ENCODE results near the gene LYL1. TPM values are rescaled to one million over a fixed set of nuclear protein-coding genes. Genes with fewer than 3 reads are reported as not detected.

Gene LYL1
- total and polyA plus RNA-seq, 2 of the 13 experiments (the other 11 are each of a cell fraction or from before 2014, with no cell fraction given): 0.75 to 0.92 TPM

DNA sequence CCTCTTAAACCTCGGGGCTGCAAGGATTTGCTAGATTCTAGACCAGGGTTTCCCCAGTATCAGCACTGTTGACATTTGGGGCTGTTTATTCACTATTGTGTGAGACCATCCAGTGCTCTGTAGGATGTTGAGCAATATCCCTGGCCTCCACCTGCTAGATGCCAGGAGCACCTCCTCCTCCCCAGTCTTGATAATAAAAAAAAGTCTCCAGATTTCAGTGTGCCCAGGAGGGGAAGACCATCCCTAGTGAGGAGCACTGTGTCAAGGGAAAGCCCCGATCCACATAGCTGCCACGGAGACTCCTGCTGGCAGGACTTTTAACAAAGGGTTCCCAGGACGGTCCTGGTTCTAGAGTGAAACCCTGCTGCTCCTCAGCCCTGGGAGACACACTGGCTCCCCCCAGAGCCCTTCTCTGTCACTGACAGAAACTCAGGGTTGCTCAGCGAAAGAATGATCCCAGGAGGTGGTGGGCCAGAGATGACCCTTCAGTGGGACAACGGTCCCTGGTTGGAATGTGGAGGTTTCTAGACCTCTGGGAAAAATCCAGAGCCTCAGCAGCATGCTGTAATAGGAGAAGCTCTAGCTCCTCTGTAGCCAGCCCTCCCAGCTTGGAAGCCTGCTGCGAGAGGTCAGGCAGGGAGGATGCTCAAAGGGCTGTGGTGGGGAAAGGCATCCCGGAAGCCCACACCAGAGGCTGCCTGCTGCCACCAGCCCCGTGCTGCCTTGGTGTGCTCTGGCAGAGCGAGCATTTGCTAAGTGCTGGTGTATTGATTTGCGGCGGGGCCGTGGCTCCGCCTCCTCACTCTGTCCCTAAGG, 20.3 kb downstream of the LYL1 start:
- BruUV-seq (replicated peaks): no TSS peak
- DNase-seq (ENCODE audit: low spot score) (peak; percentile 52), ATAC-seq (peak; percentile 75), FAIRE-seq (peak; percentile 50)
- Histone ChIP-seq H4K20me1 (ENCODE audit: insufficient read depth, low read length) (no peaks in the 10 kb centered on the region), H2AFZ (ENCODE audit: low read length) (no peak overlapping the region), H3K9ac (ENCODE audit: insufficient read depth, low read depth, low read length) (no peak overlapping the region), H3K27me3 (ENCODE audit: control insufficient read depth in 1 of 2, insufficient read depth in 2 of 2, low read length in 2 of 2) (no peaks in the 10 kb centered on the region), H3K27ac (ENCODE audit: extremely low read length, insufficient read depth, low read length) (no peak overlapping the region), H3K36me3 (replicated peaks in 1 of 2; ENCODE audit: control insufficient read depth in 1 of 2, insufficient read depth in 2 of 2, low read length in 2 of 2) (peaks cover 10 to 40% of the 10 kb centered on the region in 2 experiments), H3K9me3 (ENCODE audit: low read length) (no peaks in the 10 kb centered on the region), H3K4me2 (ENCODE audit: low read depth, low read length) (no peak overlapping the region), H3K4me1 (ENCODE audit: insufficient read depth, low read length) (peaks cover 11% of the 10 kb centered on the region), H3K4me3 (replicated peaks in 1 of 3; ENCODE audit: insufficient read depth in 1 of 3, low read depth in 2 of 3, low read length in 3 of 3) (no peak overlapping the region), H3K79me2 (ENCODE audit: insufficient read depth, low read length) (no peaks in the 10 kb centered on the region)
- ChIA-PET POLR2A (interaction anchor here (0.6 kb wide), 1 partner anchor 99 kb away, joined by 3 read pairs; no protein-coding TSS in a partner anchor), CTCF (ENCODE audit: low intra/inter-chr PET ratio, low total read pairs) (interaction anchor here (0.9 to 1.4 kb wide), 2 partner anchors 105 to 117 kb away, joined by 5 to 8 read pairs; no protein-coding TSS in a partner anchor)
- intact Hi-C loops (cut with micrococcal nuclease; ENCODE audit: unreplicated experiment) (no loop called here), in situ Hi-C loops (cut with HindIII; ENCODE audit: extremely low pct_ligation_motif_present, low pct_unique_long_range_greater_than_20kb) (no loop called here)
- 85% methylated on average over 11 of the region's 14 CpGs for WGBS (ENCODE audit: low lambda C conversion rate)
- TF ChIP-seq CBX5 (CRISPR knock-in tag; IDR thresholded peaks at IDR 0.05; ENCODE audit: borderline replicate concordance): no peak
- TF ChIP-seq, protein P1, sequence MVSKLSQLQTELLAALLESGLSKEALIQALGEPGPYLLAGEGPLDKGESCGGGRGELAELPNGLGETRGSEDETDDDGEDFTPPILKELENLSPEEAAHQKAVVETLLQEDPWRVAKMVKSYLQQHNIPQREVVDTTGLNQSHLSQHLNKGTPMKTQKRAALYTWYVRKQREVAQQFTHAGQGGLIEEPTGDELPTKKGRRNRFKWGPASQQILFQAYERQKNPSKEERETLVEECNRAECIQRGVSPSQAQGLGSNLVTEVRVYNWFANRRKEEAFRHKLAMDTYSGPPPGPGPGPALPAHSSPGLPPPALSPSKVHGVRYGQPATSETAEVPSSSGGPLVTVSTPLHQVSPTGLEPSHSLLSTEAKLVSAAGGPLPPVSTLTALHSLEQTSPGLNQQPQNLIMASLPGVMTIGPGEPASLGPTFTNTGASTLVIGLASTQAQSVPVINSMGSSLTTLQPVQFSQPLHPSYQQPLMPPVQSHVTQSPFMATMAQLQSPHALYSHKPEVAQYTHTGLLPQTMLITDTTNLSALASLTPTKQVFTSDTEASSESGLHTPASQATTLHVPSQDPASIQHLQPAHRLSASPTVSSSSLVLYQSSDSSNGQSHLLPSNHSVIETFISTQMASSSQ (IDR thresholded peaks at IDR 0.05; ENCODE audit: low read depth): no peak
- TF ChIP-seq, protein P1 (CRISPR knock-in tag; IDR thresholded peaks at IDR 0.05; ENCODE audit: borderline replicate concordance): no peak
- TF ChIP-seq, protein P2, sequence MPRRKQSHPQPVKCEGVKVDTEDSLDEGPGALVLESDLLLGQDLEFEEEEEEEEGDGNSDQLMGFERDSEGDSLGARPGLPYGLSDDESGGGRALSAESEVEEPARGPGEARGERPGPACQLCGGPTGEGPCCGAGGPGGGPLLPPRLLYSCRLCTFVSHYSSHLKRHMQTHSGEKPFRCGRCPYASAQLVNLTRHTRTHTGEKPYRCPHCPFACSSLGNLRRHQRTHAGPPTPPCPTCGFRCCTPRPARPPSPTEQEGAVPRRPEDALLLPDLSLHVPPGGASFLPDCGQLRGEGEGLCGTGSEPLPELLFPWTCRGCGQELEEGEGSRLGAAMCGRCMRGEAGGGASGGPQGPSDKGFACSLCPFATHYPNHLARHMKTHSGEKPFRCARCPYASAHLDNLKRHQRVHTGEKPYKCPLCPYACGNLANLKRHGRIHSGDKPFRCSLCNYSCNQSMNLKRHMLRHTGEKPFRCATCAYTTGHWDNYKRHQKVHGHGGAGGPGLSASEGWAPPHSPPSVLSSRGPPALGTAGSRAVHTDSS (CRISPR knock-in tag; conservative IDR thresholded peaks at IDR 0.05): no peak
- TF ChIP-seq NFYC (CRISPR knock-in tag; IDR thresholded peaks at IDR 0.05): no peak
- TF ChIP-seq ATF1 (CRISPR knock-in tag; IDR thresholded peaks at IDR 0.05): no peak
- no peak for TF ChIP-seq FOXA1 (IDR thresholded peaks at IDR 0.05)
- peak; percentile 54 for TF ChIP-seq FOXA1 (CRISPR knock-in tag; IDR thresholded peaks at IDR 0.05)
- TF ChIP-seq ZNF263 (CRISPR knock-in tag; IDR thresholded peaks at IDR 0.05): peak; percentile 76
- no peak for TF ChIP-seq FLYWCH1 (CRISPR knock-in tag; IDR thresholded peaks at IDR 0.05)
- TF ChIP-seq RAD21 (CRISPR knock-in tag; IDR thresholded peaks at IDR 0.05): 0 out of 2 replicates have a peak, but pooled peaks have one; percentile 27
- TF ChIP-seq RBM22 (optimal IDR thresholded peaks at IDR 0.05; ENCODE audit: low read length): peak; percentile 68
- TF ChIP-seq PITX1 (CRISPR knock-in tag; IDR thresholded peaks at IDR 0.05): no peak
- peak; percentile 59 for TF ChIP-seq STAG1 (CRISPR knock-in tag; IDR thresholded peaks at IDR 0.05)
- no peak for TF ChIP-seq ZFP41 (CRISPR knock-in tag; IDR thresholded peaks at IDR 0.05; ENCODE audit: borderline replicate concordance)
- TF ChIP-seq SALL1 (CRISPR knock-in tag; IDR thresholded peaks at IDR 0.05): 0 out of 2 replicates have a peak, but pooled peaks have one; percentile 10
- TF ChIP-seq HCFC1 (IDR thresholded peaks at IDR 0.05; ENCODE audit: low read depth, low read length): no peak
- no peak for TF ChIP-seq ZNF546 (CRISPR knock-in tag; conservative IDR thresholded peaks at IDR 0.05)
- TF ChIP-seq DNMT3B (CRISPR knock-in tag; conservative IDR thresholded peaks at IDR 0.05): no peak
- TF ChIP-seq SPEN (CRISPR knock-in tag; IDR thresholded peaks at IDR 0.05; ENCODE audit: low read depth): no peak
- peak; percentile 90 for TF ChIP-seq CEBPG (CRISPR knock-in tag; IDR thresholded peaks at IDR 0.05)
- TF ChIP-seq RFXAP (CRISPR knock-in tag; IDR thresholded peaks at IDR 0.05; ENCODE audit: borderline replicate concordance): no peak
